ENCODE measurements around the gene MN1.

The MN1 gene

DNA sequence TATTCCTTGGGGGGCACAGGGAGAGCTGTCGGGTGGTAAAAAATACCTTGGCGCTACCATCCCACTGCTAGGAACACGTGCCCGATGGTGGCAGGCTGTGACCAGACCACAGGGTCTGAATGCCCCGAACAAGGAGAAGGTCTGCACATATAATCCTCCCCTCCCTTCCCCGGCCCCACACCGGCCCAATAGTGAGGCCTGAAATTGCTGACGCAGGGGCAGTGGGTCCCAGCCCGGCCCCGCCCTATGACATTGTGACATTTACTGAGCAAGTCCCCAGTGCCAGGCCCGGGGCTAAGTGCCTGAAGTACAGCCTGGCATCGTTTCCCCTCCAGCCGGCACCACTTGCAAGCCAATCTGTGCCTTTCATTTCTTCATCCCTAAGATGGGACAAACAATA is 19.5 kb downstream of the MN1 start:
- no peak for DNase-seq

DNA sequence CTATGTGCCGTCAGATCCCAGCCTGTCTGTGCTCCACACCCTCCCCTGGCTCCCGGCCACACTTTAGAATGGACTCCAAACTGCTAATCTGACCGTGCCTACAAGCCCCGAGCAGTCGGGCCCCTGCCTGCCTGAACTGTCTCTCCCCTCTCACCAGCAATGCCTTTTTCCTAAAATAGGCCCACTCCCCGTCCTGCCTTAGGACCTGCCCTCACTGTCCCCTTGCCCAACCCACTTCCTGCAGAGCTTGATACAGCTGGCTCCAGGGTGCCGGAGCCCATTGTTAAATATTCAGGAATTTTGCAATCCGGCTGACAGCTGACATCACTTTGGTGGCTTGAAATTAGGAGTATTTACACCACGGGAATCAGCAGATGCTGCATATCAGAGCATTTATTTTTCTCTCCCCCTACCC is 21.4 kb downstream of the MN1 start:
- DNase-seq, result no peak

DNA sequence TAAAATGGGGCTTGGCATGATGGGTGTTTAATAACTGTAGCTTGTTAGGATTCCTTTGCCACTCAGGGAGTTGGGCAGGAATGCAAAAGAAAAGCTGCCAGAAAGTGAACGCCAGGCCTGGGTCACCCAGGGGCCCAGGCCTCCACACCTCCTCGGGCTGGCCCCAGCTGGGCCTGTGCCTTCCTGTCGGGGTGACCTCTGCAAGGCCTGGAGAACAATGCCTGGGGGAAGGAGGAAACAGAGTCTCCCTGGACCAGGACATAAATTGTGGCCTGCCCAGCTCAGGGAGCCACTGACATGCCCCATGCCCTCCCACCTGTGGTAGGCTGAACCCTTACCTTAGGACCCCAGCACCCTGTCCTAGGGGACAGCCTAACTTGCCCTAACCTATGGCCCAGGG is 21.9 kb downstream of the MN1 start:
- no peak for DNase-seq

DNA sequence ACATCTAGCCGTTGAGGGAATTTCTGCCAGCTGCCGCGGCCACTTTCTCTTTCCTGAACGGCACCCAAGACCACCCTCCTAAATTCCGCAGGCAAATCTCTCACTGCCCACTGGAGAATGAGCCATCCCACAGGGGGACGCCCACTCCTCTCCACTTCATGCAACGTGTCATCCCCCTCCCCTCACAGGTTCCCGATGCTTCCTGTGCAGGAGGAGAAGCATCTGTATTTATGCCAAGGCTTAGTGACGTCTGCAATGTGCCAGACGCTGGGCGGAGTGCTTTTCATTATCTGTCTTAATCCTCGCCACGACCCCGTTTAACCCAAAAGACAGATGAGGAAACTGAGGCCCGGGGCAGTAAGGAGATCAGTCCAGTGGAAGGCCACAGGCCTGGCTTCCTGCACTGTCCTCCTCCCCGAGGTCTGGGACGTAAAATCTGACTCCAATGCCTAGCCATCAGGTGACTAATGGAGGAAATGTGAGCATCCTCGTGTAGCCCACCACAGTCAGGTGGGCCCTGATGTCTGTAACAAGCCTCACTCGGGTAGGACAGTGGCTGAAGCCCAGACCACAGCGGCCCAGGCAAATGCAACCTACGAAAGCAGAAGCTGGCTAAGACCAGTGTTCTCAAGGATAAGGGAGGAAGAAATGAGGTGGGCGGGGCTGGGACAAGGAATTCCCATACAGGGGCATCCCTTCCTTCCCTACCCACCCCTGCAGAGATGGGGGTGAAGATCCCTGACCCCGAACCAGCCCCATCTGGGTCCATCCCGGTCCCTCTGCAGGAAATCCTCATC is 23.1 kb downstream of the MN1 start:
- DNase-seq, result no peak

DNA sequence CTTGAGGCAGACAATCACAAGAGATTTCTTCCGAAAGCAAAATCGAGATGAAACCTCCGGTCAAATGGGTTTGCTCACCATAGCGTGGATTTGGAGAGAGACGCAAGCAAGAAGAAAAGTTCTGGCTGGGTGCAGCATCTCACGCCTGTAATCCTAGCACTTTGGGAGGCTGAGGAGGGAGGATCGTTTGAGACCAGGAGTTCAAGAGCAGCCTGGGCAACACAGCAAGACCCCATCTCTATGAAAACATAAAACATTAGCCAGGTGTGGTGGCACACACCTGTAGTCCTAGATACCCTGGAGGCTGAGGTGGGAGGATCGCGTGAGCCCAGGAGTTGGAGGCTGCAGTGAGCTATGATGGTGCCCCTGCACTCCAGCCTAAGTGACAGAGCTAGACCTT is 24.4 kb downstream of the MN1 start:
- no peak for DNase-seq

DNA sequence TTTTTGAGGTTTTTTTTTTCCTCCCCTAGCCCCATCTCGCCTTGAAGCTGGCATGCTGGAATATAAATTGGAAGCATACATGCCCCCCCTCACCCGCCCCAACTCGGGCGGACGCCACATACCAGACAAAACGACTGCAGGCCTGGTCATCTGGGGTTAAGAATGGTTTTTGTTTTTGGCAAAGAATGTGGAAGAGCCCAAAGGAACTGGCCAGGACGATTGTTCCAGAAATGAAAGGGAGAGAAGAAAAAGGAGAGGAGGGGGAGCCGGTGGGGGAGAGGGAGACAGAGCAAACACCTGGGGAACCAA is 25.0 kb downstream of the MN1 start:
- DNase-seq, result no peak

DNA sequence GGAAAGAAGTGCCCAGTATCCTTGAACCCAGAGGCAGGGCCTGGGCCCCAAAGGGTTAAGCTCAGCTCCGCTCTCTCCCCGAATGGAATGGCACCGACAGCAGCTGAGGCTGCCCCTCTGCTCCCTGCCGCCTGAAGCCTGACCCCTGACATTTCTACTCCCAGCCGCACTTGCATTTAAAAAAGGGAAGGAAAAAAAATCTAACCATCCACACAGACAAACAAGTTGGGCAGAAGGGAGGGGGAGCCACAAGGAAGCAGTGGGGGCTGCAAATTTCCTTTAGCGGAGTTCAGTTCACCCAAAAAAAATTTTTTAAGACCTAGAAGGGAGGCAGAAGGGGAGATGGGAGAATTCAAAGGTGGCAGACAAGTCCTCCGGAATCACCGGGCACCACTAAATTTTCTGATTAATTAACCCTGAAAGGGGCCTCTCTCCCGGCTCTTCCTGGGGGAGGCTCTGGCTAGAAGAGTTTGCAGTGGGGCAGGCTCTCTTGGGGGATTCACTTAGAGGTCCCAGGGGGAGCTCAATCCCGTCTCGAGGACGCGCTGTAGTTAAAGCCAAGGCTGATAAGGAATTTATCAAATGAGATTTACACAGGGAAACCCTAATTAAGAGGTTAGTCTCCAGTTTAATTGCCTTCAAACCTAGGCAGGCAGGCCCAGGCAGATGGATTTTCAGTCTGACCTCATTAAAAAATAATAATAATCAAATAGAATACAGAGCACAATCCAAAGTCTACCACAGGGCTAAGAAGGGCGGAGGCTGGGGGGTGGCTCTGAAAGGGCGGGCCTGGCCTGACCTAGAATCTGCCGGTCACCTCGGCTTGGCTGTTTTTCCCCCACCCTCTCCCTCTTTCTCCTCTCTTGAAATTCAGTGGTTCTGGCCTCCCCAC is 25.6 kb downstream of the MN1 start:
- DNase-seq, result no peak

DNA sequence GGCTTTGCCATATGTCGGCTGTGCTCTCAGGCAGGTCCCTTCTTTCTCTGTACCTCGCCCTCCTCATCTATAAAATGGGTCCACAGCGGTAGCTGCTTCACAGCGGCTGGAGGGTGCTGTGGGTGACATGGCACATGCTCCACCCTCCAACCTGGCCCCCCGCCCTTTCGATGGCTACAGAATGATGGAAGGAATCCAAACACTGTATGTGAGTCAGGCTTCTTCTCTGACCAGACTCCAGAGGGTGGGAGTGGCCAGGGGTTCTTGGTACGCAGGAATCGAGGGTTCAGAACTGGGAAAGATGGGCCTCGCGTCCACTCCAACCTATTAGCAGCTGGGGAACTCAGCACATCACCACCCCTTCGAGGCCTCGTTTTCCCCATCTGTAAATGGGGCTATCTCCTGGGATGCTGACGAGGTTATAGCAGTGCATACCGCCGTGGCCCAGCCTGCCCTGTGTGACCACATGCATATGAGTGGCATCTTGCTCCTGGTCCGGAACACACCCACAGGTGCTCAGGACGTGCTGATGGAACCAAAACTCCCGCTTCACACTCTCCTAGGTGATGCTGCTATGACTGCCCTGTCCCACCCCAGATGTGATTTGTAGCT is 26.4 kb downstream of the MN1 start:
- no peak for DNase-seq

DNA sequence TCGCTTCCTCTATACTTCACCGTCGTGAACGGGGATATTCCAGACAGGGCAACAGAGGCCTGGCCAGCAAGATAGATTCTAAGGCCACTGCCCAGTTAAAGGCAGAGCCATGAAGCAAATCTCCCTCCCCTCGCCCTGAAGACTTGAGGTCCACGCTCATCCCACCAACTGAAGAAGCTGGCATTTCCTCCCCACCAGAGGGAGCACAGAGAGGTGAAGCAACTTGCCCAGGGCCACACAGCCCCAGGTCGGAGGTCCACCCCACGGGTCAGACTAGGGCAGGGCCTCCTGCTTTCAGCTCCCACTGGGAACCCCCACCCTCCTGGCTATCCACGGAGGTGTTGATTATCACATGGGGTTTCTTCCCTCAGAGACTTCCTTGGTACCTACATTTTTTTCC is 27.4 kb downstream of the MN1 start:
- no peak for DNase-seq

DNA sequence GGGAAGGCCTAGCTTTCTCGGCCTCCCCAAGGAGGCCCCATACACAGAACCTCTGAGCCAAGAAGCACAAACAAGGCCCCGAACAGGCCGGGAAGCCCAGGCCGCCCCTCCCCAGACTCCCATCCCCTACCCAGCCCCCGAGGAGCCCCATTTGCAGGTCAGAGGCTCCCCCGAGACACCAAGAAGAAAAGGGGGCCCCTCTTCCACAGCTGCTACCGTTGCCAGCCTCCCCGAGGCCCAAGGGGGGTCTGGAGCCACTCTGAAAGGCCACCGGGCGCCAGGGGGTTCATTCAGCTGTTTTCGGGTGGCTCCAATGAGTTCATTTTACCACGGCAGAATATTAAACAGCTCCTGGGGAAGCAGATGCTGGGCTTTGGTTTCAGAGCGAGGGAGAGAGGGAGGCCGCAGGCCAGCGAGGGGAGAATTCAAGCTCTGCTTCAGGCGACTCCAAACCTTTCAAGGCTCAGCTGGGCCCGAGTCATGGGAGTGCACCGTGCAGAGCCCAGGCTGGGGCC is 28.5 kb downstream of the MN1 start:
- no peak for DNase-seq

DNA sequence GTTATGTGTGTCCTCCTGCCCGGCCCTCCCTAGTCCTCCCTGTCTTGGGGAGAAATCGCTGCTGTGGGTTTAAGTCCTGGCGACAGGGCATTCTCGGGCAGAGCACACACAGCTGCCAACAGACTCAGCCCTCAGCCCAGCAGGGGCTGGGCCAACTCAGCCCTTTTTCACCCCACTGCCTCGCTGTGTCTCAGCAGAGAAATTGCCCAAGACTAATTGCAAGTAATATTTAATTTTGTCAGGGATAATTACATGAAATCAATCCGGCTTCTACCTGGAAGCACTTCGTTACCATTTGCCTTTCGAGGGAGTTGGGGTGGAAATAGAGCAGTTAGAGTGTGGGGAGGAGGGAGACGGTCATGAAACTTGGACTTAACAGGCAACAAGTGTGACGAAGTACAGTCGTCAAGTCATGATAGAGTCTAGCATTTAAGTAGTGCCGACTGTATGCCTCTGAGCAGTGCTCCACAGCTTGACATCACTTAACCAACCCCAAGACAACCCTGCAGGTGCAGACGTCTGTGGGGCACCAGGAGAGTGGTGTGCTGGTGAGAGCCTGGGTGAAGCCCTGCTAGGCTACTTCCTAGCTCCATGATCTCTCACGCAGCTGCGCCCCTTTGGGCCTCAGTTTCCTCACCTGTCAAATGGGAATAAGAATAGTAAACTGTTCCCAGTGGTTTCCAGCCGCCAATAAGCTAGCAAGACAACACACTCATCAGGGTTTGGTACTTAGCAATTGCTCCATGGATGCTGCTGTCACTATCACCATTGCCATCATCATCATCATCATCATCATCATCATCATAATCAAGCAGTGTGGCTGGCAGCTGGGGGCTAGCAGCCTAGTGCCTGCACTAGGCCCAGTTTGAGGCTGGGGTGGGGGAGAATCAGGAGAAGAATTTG is 29.2 kb downstream of the MN1 start:
- no peak for DNase-seq

DNA sequence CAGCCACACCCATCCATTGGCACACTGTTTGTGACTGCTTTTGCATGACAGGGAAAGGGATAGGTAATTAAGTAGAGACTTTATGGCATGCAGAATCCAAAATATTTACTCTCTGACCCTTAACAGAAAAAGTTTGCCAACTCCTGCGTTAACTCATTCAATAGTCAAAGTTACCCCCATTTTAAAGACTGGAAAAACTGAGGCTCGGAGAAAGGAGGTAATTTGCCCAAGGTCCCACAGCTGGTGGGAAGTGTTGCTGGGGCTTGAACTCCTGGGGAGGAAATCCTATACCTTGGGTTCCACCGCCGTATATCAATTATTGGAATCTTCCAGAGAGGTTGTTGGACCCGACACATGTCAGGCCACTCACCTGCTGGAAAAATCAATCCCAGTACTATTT is 29.9 kb downstream of the MN1 start:
- no peak for DNase-seq

DNA sequence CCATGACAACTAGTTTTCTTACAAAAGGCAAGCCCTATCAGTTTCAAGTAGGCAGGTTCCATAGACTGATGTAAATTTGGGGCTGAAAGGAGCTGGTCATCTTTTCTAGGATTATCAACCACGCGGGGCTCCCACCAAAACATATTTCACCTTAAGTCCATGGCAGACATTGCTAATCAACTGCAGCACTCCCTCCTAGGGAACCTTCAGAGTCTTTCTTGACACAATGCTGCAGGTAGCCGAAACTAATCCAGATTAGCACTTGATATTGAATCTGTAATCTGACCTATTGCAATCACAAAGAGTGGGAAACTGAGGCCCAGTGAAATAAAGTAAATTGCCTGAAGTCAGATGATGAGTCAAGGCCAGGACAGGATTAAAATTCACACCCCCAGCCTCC is 32.5 kb downstream of the MN1 start:
- DNase-seq, result no peak

DNA sequence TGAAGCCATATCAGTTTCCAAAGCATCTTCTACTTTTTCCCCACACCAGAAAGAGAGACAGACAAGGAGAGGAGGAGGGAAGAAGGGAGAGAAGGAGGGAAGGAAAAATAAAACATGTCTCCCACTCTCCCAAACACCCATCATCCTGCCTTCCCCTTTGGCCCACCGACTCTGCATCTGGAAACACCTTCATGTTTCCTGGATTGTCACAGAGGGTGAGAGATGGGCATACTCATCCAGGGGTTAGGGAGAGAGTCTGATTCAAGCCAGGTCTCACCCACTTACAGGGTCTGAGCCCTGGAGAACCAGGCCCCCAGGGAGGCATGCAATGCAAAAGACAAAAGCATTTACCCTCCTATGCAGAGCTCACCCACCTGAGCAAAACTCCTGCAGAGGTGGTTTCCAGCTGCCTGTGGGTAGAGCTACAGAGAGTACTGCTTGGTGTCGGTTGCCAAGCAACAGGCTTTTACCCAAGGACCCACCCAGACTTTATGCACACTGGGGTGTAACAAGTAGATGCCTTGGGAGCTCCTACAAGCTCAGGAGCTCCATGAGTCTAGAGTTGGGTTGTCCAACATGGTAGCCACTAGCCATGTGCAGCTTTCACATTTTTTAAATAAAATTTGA is 33.4 kb downstream of the MN1 start:
- no peak for DNase-seq

DNA sequence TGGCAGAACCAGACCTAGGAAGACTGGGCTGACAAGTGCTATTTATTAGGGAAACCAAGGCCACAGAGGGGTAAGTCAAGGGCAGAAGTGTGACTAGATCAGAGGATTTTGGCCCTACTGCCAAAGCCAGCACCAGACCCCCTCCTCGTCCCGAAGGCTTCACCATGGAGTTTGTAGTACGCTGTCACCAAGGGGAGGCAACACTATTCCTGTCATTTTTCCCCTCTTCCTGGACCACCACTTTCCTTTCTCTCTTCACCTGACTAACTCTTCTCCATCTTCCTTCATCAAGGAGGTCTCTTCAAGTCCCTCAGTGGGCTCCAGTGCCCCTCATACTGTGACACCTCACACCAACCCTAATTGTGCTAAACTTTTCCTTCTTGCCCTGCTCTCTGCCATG is 34.9 kb downstream of the MN1 start:
- DNase-seq, result no peak

DNA sequence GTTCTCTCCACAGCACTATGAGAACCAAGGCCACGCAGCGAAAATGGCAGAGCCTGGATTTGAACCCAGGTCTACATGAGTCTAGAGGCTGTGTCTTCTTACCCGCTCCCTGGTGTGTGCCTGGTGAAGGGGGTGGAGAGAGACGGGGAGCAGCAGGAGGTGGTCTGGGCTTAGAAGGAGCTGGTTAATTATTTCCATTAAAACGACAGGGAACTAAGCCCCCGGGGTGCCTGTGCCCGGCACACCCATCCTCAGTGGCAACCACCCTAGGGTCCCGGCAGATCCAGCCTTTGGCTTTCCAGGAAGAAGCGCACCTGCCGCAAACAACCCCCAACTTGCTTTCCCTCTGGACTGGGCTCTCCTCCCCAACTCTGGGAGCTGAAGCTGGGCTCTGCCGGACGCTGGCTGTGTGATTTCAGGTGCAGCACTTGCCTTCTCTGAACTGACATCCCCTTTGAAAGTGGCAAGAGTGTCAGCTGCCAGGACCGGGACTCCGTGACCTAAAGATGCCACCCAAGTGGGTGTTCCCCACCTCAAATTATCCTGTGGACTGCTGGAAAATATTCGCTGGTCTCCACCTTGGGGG is 35.8 kb downstream of the MN1 start:
- DNase-seq, result no peak

DNA sequence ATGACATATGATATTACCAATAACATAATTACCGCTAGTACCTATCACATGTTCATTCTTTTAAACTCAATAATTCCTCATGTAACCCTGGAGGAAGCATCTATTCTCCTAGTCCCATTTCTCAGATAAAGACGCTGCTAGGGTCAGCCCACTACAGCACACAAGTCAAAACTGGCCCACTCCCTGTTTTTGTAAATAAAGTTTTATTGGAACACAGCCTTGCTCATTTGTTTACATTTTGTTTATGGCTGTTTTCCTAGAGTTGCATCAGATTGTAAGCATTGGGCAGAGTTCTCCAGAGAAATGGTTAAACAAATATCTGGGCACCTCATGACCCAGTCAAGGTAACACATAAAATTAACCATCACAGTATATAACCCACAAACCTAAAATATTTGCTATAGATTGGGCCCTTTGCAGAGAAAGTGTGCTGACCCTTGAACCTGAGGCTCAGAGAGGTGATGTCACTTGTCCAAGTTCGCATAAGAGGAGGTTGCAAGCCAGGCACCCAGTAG is 36.8 kb downstream of the MN1 start:
- DNase-seq, result no peak

DNA sequence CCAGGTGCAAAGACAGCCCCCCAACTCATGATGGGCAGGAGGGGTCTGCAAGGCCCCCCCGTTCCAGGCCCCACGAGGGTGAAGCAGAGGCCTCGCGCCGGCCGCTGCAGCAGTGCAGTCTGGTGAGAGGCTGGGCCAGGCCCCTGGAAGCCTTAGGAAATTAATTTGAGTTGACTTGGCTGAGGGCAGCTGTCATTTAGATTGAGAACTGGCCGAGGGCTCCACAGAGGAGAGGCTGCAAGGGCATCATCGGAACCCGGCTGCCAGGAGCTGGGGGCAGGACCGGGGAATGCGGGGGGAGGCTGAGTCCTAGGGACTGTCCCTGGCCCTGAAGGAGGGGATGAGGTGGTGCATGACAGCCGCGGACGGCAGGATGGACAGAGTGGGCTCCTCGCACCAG is 39.9 kb downstream of the MN1 start:
- no peak for DNase-seq

DNA sequence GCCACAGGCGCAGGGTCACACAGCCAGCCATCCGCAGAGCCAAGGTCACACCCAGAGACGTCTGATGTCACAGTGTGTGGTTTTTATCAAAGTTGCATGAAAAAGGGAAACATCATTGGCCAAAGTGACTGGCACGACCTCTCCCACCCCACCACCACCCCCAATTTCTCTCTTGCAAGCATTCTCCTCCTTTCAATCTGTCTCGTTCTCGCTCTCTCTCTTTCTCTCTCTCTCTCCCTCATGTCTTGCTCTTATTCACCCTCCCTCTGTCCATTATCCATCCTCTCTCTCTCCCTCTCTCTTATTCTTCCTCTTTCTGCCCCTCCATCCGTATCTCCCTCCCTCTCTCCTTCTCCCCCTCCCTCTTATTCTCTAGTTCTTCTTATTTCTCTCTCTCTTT is 40.6 kb downstream of the MN1 start:
- DNase-seq, result no peak

DNA sequence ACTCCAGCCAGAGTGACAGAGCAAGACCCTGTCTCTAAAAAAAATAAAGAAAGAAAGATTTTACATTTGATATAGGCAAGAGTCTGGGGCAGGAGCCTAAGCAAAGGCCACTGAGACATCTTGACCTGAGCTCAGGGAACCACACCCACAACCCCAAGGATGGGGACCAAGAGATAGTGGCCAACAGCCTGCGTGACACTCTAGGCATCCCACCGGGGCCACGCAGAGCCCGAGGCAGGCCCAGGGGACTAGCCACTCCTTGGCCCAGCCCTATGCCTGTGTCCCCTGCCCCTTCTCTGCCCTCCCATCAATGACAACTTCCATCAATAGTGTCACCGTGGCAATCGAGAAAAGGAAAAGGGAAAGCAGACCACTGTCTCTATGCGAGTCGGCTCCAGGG is 41.1 kb downstream of the MN1 start:
- no peak for DNase-seq

DNA sequence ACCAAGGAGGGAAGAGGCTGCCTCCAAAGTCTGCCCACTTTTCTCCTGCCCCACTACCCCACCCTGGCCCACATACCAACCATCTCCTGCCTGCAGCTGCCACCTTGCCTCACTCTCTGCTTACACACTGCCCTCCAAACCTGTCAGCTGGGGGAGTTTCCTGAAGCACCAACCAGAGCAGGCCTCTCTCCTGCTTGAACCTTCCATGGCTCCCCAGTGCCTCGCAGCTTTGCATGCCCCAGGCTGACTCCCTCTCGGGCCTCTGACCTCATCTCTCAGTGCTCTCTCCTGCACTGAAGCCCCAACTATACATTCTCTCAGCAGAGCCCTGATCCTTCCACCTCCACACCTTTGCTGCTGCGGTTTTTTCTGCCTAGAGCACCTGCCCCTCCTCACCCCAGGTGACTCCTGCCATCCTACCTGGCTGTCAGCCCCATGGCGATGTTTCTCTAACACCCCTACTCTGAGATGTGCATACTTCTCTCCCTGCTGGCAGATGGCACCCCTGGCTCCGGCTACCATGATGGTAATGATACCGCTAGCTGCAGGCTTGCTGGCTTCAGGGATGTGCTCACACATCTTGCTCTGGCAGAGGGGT is 43.5 kb downstream of the MN1 start:
- no peak for DNase-seq

All from AML-193 (cell line).